Activated naive CD4-positive, alpha-beta T cell treated with anti-CD3 and anti-CD28 coated beads for 36 hours (primary cell): ENCODE measurements around the gene ANOS1. TPM values are rescaled to one million over a fixed set of nuclear protein-coding genes. Genes with fewer than 3 reads are reported as not detected.
"Not testable (repeated sequence)": the region's sequence is repeated elsewhere in the genome, so short reads cannot be mapped to it uniquely, and the experiment has no call there.

Source experiments
- CTCF ChIA-PET: fragments of 350-600 bp; sonication (Branson Sonifier 250); formaldehyde crosslinking; loops from one replicate; lab custom pipeline; 2021; ENCODE audit warnings: antibody characterized with exemption; lab: Charles Lee
- DNase-seq: peaks from one replicate; pipeline ENCODE4 v3.0.0-alpha.2; 2020
- H3K27ac Mint-ChIP-seq: one replicate; pipeline ENCODE4 v1.8.0; 2021; ENCODE audit warnings: mild to moderate bottlenecking, mixed read lengths
- H3K27me3 Mint-ChIP-seq: one replicate; pipeline ENCODE4 v1.8.0; 2021; ENCODE audit warnings: low read depth, mixed read lengths
- H3K36me3 Mint-ChIP-seq: one replicate; pipeline ENCODE4 v1.8.0; 2021; ENCODE audit warnings: low read depth, mixed read lengths
- H3K4me1 Mint-ChIP-seq: one replicate; pipeline ENCODE4 v1.8.0; 2021; ENCODE audit warnings: low read depth, mixed read lengths
- H3K4me3 Mint-ChIP-seq: one replicate; pipeline ENCODE4 v1.8.0; 2021; ENCODE audit warnings: mild to moderate bottlenecking, moderate library complexity, mixed read lengths
- H3K9me3 Mint-ChIP-seq: one replicate; pipeline ENCODE4 v1.8.0; 2021; ENCODE audit warnings: mixed read lengths
- intact Hi-C: fragments of 100-400 bp; cut with micrococcal nuclease; formaldehyde crosslinking; loops from one replicate; pipeline ENCODE4 v1.15.1; 2023
- total RNA-seq, 2 experiments: library from RNA; stranded (reverse); gene quantifications; one replicate each; pipeline ENCODE4 v1.2.3, GENCODE V29; 2021

ANOS1 gene
- total RNA-seq = not detected

DNA sequence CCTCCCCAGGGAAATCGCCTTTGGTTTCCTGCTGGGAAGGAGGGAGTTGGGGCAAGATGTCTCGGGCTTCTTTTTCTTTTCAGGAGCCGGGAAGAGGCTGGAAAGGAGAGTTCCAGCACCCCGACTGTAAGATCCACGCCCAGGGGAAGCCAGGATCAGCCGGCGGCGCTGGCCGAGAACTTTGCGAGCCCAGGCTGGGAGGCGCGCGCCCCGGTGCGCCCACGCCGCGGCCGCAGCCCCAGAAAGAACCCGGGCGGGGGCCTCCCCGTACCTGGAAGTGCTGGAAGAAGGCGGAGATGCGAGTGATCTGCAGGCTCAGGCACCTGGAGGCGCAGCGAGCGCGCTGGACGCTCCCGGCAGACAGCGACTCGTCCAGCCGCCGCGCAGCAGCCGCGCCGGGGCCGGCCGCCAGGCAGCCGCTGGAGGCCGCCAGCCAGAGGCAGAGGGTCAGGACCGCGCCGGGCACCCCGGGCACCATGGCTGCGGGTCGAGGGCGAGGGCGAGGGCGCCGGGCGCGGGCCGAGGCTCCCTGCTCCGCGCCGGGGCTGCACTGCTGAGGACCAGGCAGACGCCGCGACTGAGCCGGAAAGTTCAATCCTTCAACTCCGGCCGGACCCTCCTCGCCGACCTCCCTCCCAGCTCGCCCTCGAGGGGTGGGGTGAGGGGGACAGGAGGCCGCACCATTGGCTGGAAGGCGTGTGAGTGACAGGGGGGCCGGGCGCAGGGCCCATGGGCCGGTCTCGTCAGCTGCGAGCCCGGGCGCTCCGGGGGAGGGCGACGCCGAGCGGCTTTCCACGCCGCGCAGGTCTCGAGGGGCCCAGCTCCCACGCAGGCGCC lies at the start of gene ANOS1:
ANOS1 (minus strand) TSS at position 579 of the 837 bp plus-strand sequence; CDS start at position 478, 101 bp downstream.
- no peaks in the 10 kb centered on the region for H3K36me3 Mint-ChIP-seq
- H3K27ac Mint-ChIP-seq = no peak within 1 kb of the TSS
- H3K27me3 Mint-ChIP-seq = peaks cover 14% of the 10 kb centered on the region
- intact Hi-C loops = no loop called here
- peaks cover 3% of the 10 kb centered on the region for H3K4me1 Mint-ChIP-seq
- no peak for DNase-seq
- H3K9me3 Mint-ChIP-seq = no peaks in the 10 kb centered on the region
- no peak within 1 kb of the TSS for H3K4me3 Mint-ChIP-seq
- CTCF ChIA-PET = no interaction called here

DNA sequence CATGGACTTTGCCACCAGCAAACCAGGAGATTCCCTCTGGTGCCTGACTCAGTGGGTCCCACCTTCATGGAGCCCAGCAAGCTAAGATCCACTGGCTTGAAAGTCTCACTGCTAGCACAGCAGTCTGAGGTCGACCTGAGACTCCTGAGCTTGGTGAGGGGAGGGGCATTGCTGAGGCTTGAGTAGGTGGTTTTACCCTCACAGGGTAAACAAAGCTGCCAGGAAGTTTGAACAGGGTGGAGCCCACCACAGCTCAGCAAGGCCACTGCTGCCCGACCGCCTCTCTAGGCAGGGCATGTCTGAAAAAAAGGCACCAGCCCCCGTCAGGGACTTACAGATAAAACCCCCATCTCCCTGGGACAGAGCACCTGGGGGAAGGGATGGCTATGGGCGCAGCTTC lies 41.2 kb upstream of the ANOS1 start:
- Mint-ChIP-seq H3K4me3 (no peak overlapping the region), H3K36me3 (no peaks in the 10 kb centered on the region), H3K4me1 (no peaks in the 10 kb centered on the region), H3K27me3 (peaks cover 5% of the 10 kb centered on the region), H3K27ac (no peak overlapping the region), H3K9me3 (no peaks in the 10 kb centered on the region)
- no peak for DNase-seq
- CTCF ChIA-PET = no interaction called here
- intact Hi-C loops = no loop called here

DNA sequence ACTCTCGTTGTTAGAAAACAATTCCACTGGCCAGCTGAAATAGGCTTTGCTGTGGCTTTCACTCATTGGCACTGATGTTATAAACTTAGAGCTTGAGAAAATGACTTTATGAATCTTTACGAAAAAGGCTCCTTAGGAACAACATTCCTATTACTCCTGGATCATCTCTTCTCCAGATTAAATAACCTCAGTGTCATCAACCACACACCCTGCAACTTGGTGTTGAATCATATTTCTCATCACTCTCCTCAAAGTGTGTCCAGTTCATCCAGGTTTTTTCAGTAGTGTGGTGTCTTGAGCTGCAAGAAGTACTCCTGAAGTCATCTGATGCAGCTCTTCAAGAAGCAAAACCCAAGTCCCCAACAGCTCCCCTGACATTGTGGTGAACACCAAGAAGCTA lies 28.1 kb upstream of the ANOS1 start:
- intact Hi-C loops = no loop called here
- peaks cover 10% of the 10 kb centered on the region for H3K27me3 Mint-ChIP-seq
- H3K36me3 Mint-ChIP-seq = no peaks in the 10 kb centered on the region
- CTCF ChIA-PET = no interaction called here
- no peaks in the 10 kb centered on the region for H3K4me1 Mint-ChIP-seq
- no peak overlapping the region for H3K4me3 Mint-ChIP-seq
- DNase-seq = no peak
- H3K27ac Mint-ChIP-seq = no peak overlapping the region
- H3K9me3 Mint-ChIP-seq = no peaks in the 10 kb centered on the region

GRCh38 chrX:8758706-8759105 lies 26.8 kb upstream of the ANOS1 start:
- DNase-seq, H3K4me1 Mint-ChIP-seq, intact Hi-C loops, H3K36me3 Mint-ChIP-seq, H3K9me3 Mint-ChIP-seq, H3K27ac Mint-ChIP-seq, H3K4me3 Mint-ChIP-seq, CTCF ChIA-PET: not testable (repeated sequence)
- H3K27me3 Mint-ChIP-seq = peaks cover 10% of the 10 kb centered on the region

DNA sequence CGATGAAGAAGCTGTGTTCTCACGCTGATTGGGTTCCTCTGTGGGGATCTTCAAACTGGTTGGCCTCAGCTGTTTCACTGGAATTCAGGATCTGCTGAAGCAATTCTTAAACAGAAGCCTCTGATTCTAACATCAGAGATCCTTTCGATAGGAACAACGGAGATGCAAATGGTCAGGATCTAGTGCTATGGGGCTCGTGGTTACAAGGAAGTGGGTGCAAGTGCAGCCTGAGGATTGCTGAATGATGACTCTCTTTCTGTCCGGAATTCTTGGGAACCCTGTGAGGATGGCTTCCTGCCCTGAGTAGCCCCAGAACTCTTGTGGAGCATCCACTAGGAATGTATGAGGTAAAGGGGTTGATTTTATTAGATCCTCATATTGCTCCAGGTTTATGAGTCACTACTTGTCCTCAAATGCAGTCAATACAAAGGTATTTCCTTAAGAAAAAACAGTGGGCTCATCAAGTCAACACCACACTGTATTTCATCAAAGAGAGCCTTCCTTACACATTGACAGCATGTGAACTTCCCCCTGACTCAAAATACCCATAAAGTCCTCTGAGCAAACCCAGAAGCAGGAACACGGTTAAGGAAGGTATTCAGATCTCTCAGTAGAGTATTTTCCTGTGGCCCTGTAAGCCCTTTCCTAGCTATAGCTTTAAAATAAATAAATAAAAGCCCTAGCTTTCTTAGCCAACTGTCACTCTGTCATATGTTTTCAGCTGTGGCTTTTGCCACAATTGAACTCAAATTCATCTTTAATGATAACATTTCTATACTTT lies 25.9 kb upstream of the ANOS1 start:
- not testable (repeated sequence) for H3K9me3 Mint-ChIP-seq

GRCh38 chrX:8755813-8756212 lies 23.9 kb upstream of the ANOS1 start:
- intact Hi-C loops = no loop called here
- H3K36me3 Mint-ChIP-seq = no peaks in the 10 kb centered on the region
- no peak overlapping the region for H3K27ac Mint-ChIP-seq
- CTCF ChIA-PET = no interaction called here
- peaks cover 4% of the 10 kb centered on the region for H3K27me3 Mint-ChIP-seq
- no peak overlapping the region for H3K4me3 Mint-ChIP-seq
- no peaks in the 10 kb centered on the region for H3K4me1 Mint-ChIP-seq
- DNase-seq = no peak
- no peaks in the 10 kb centered on the region for H3K9me3 Mint-ChIP-seq

More for the DNA sequence above, 25.9 kb upstream of the ANOS1 start:
- DNase-seq, H3K27ac Mint-ChIP-seq, CTCF ChIA-PET, H3K27me3 Mint-ChIP-seq, H3K4me1 Mint-ChIP-seq, H3K36me3 Mint-ChIP-seq, intact Hi-C loops, H3K4me3 Mint-ChIP-seq: not testable (repeated sequence)

DNA sequence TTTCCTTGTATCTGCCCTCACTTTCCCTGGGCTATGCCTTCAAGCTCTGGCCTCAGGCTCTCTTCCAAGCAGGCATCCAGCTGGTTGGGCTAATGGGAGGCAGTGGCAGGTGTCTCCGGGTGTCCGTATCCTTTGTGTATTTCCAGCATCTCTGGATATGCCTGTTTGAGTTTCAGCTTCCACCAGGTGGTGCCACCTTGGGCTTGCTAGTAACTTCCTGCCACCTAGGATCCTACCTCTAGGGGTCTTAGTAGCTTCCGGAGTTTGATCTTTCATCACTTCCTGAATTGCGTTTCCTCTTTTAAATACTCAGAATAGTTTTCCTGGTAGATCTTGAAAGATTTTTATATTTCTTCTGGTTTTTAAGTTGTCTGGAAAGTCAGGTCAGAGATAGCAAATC lies 23.2 kb upstream of the ANOS1 start:
- CTCF ChIA-PET = no interaction called here
- Mint-ChIP-seq H3K27ac (no peak overlapping the region), H3K27me3 (peaks cover 2% of the 10 kb centered on the region), H3K36me3 (no peaks in the 10 kb centered on the region), H3K9me3 (no peaks in the 10 kb centered on the region), H3K4me3 (no peak overlapping the region), H3K4me1 (no peaks in the 10 kb centered on the region)
- intact Hi-C loops = no loop called here
- DNase-seq = no peak

- no peaks in the 10 kb centered on the region for H3K36me3 Mint-ChIP-seq
- peaks cover 6% of the 10 kb centered on the region for H3K27me3 Mint-ChIP-seq
Measured at GRCh38 chrX:8749697-8750096, 17.8 kb upstream of the ANOS1 start.

DNA sequence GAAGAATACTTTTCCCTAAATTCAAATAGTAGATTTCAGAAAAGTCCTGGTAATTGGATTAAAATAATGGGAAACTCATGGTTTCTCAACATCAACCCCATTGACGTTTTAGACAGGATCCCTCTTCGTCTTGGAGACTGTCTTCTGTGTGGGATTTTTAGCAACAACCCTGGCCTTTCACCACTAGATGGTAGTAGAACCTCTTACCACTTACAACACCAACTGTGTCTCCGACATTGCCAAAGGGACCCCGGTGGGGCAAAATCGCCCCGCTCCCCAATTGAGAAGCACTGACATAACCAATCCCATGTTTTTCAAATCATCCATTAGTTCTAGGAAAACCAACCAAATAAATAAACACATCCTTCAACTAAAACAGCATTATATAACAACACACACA lies 16.9 kb upstream of the ANOS1 start:
- Mint-ChIP-seq H3K27ac (no peak overlapping the region), H3K36me3 (no peaks in the 10 kb centered on the region), H3K27me3 (peaks cover 7% of the 10 kb centered on the region), H3K4me3 (no peak overlapping the region), H3K9me3 (no peaks in the 10 kb centered on the region), H3K4me1 (no peaks in the 10 kb centered on the region)
- CTCF ChIA-PET = interaction anchor here (0.8 kb wide), 1 partner anchor 67 kb away, joined by 4 read pairs; no protein-coding TSS in a partner anchor
- peak; percentile 9 for DNase-seq
- intact Hi-C loops = loop anchor here (1.0 kb wide), 1 partner anchor 66 kb away; no protein-coding TSS in a partner anchor

More at GRCh38 chrX:8749697-8750096, 17.8 kb upstream of the ANOS1 start:
- H3K27ac Mint-ChIP-seq = no peak overlapping the region
- no peak for DNase-seq
- intact Hi-C loops = loop anchor here (1.0 kb wide), 1 partner anchor 66 kb away; no protein-coding TSS in a partner anchor
- no peaks in the 10 kb centered on the region for H3K4me1 Mint-ChIP-seq
- no peaks in the 10 kb centered on the region for H3K9me3 Mint-ChIP-seq
- CTCF ChIA-PET = interaction anchor here (0.8 kb wide), 1 partner anchor 66 kb away, joined by 4 read pairs; no protein-coding TSS in a partner anchor
- H3K4me3 Mint-ChIP-seq = no peak overlapping the region

GRCh38 chrX:8743126-8743732 lies 11.3 kb upstream of the ANOS1 start:
- intact Hi-C loops = loop anchor here (1.0 to 2.0 kb wide), 2 partner anchors 72 to 1376 kb away; no protein-coding TSS in a partner anchor
- Mint-ChIP-seq H3K36me3 (no peaks in the 10 kb centered on the region), H3K27me3 (peaks cover 3% of the 10 kb centered on the region), H3K27ac (no peak overlapping the region), H3K4me3 (no peak overlapping the region), H3K9me3 (no peaks in the 10 kb centered on the region), H3K4me1 (no peaks in the 10 kb centered on the region)
- CTCF ChIA-PET = interaction anchor here (0.6 to 0.8 kb wide), 2 partner anchors 102 to 1012 kb away, joined by 3 read pairs; no protein-coding TSS in a partner anchor
- DNase-seq = peak; percentile 66

- Mint-ChIP-seq H3K27me3 (peaks cover 6% of the 10 kb centered on the region), H3K36me3 (no peaks in the 10 kb centered on the region), H3K4me3 (no peak overlapping the region), H3K27ac (no peak overlapping the region), H3K9me3 (no peaks in the 10 kb centered on the region), H3K4me1 (no peaks in the 10 kb centered on the region)
- no peak for DNase-seq
- intact Hi-C loops = loop anchor here (2.0 kb wide), 1 partner anchor 1377 kb away; no protein-coding TSS in a partner anchor
- CTCF ChIA-PET = interaction anchor here (0.5 to 0.6 kb wide), 3 partner anchors 11 to 743 kb away, joined by 3 to 4 read pairs (median 3); no protein-coding TSS in a partner anchor
Measured at GRCh38 chrX:8741981-8742380, 10.0 kb upstream of the ANOS1 start.
